Kidney glomerular epithelial cell (primary cell): ENCODE measurements around the gene ABTB2.
A peak's percentile ranks its signal among the peaks of the same experiment; 100 is the strongest.
"Not testable (repeated sequence)": the region's sequence is repeated elsewhere in the genome, so short reads cannot be mapped to it uniquely, and the experiment has no call there.

Source experiments
- DNase-seq: peaks from one replicate; lab custom pipeline; 2025; lab: John Stamatoyannopoulos, UW

ABTB2 gene

GRCh38 chr11:34238533-34238932, 119.3 kb downstream of the ABTB2 start:
- DNase-seq: no peak

GRCh38 chr11:34236572-34236971, 121.2 kb downstream of the ABTB2 start:
- no peak for DNase-seq

GRCh38 chr11:34235591-34236071, 122.2 kb downstream of the ABTB2 start:
- no peak for DNase-seq

- no peak for DNase-seq
Observed at GRCh38 chr11:34235189-34235588, 122.6 kb downstream of the ABTB2 start.

GRCh38 chr11:34234086-34234740, 123.6 kb downstream of the ABTB2 start:
- peak; percentile 87 for DNase-seq

GRCh38 chr11:34233215-34233614, 124.6 kb downstream of the ABTB2 start:
- no peak for DNase-seq

GRCh38 chr11:34232807-34233206, 125.0 kb downstream of the ABTB2 start:
- no peak for DNase-seq

- no peak for DNase-seq
Observed at GRCh38 chr11:34226210-34226609, 131.6 kb downstream of the ABTB2 start.

- no peak for DNase-seq
Observed at GRCh38 chr11:34225091-34225490, 132.7 kb downstream of the ABTB2 start.

GRCh38 chr11:34224434-34224966, 133.3 kb downstream of the ABTB2 start:
- DNase-seq: no peak

- DNase-seq: no peak
Observed at GRCh38 chr11:34223907-34224306, 133.9 kb downstream of the ABTB2 start.

GRCh38 chr11:34223021-34223813, 134.6 kb downstream of the ABTB2 start:
- DNase-seq: no peak

GRCh38 chr11:34222030-34222429, 135.8 kb downstream of the ABTB2 start:
- DNase-seq: no peak

GRCh38 chr11:34219941-34220370, 137.9 kb downstream of the ABTB2 start:
- no peak for DNase-seq

GRCh38 chr11:34219279-34219678, 138.5 kb downstream of the ABTB2 start:
- no peak for DNase-seq

- not testable (repeated sequence) for DNase-seq
Observed at GRCh38 chr11:34218756-34219155, 139.1 kb downstream of the ABTB2 start.

GRCh38 chr11:34218067-34218466, 139.7 kb downstream of the ABTB2 start:
- DNase-seq: no peak

GRCh38 chr11:34216706-34217105, 141.1 kb downstream of the ABTB2 start:
- DNase-seq: no peak

GRCh38 chr11:34215806-34216453, 141.9 kb downstream of the ABTB2 start:
- DNase-seq: no peak

- peak; percentile 47 for DNase-seq
Observed at GRCh38 chr11:34214961-34215805, 142.6 kb downstream of the ABTB2 start.

- peak; percentile 16 for DNase-seq
Observed at GRCh38 chr11:34213366-34213765, 144.4 kb downstream of the ABTB2 start.

- DNase-seq: no peak
Observed at GRCh38 chr11:34212566-34212965, 145.2 kb downstream of the ABTB2 start.
